ENCODE data around the gene DDX24. TPM values are rescaled to one million over a fixed set of nuclear protein-coding genes. Genes with fewer than 3 reads are reported as not detected.

DDX24 gene
- total RNA-seq, 1 donor from 2014 or later = 151 TPM

DNA sequence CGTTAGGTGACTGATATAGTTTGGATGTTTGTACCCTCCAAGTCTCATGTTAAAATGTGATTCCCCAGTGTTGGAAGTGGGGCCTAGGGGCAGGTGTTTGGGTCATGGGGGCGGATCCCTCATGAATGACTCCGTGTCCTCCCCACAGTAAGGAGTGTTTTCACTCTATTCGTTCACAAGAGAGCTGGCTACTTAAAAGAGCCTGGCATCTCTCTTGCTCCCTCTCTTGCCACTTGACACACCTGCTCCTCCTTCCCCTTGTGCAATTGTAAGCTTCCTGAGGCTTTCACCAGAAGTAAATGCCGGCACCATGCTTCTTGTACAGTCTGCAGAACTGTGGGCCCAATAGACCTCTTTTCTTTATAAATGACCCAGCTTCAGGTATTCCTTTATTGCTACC lies 45.8 kb upstream of the DDX24 start:
- Mint-ChIP-seq H3K4me3 (no peak overlapping the region), H3K27ac (no peak overlapping the region), H3K4me1 (peaks cover 16% of the 10 kb centered on the region), H3K36me3 (no peaks in the 10 kb centered on the region), H3K9me3 (no peaks in the 10 kb centered on the region), H3K27me3 (ENCODE audit: low read depth) (peaks cover 12% of the 10 kb centered on the region)
- TF ChIP-seq, protein P1, sequence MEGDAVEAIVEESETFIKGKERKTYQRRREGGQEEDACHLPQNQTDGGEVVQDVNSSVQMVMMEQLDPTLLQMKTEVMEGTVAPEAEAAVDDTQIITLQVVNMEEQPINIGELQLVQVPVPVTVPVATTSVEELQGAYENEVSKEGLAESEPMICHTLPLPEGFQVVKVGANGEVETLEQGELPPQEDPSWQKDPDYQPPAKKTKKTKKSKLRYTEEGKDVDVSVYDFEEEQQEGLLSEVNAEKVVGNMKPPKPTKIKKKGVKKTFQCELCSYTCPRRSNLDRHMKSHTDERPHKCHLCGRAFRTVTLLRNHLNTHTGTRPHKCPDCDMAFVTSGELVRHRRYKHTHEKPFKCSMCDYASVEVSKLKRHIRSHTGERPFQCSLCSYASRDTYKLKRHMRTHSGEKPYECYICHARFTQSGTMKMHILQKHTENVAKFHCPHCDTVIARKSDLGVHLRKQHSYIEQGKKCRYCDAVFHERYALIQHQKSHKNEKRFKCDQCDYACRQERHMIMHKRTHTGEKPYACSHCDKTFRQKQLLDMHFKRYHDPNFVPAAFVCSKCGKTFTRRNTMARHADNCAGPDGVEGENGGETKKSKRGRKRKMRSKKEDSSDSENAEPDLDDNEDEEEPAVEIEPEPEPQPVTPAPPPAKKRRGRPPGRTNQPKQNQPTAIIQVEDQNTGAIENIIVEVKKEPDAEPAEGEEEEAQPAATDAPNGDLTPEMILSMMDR (IDR thresholded peaks at IDR 0.05; ENCODE audit: unreplicated experiment) = no peak
- DNase-seq (ENCODE audit: low spot score in 2 of 2, unreplicated experiment in 2 of 2) = no peak

DNA sequence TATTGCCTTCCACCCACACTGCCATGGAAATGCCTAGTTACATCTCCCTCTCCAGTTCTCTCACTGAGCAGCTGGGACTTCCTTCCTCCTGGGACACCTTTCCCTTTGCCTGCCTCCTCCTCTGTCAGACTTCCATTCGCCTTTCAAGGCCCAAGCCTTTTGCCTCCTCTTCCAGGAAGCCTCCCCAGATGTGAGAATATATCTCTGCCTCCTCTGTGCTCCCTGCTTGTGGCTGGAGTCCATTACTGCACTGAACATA lies 45.3 kb upstream of the DDX24 start:
- Mint-ChIP-seq H3K4me3 (no peak overlapping the region), H3K4me1 (peaks cover 16% of the 10 kb centered on the region), H3K9me3 (no peaks in the 10 kb centered on the region), H3K27ac (no peak overlapping the region), H3K36me3 (no peaks in the 10 kb centered on the region), H3K27me3 (ENCODE audit: low read depth) (peaks cover 14% of the 10 kb centered on the region)
- DNase-seq (ENCODE audit: low spot score in 2 of 2, unreplicated experiment in 2 of 2) = no peak
- TF ChIP-seq, protein P1 (IDR thresholded peaks at IDR 0.05; ENCODE audit: unreplicated experiment) = no peak

DNA sequence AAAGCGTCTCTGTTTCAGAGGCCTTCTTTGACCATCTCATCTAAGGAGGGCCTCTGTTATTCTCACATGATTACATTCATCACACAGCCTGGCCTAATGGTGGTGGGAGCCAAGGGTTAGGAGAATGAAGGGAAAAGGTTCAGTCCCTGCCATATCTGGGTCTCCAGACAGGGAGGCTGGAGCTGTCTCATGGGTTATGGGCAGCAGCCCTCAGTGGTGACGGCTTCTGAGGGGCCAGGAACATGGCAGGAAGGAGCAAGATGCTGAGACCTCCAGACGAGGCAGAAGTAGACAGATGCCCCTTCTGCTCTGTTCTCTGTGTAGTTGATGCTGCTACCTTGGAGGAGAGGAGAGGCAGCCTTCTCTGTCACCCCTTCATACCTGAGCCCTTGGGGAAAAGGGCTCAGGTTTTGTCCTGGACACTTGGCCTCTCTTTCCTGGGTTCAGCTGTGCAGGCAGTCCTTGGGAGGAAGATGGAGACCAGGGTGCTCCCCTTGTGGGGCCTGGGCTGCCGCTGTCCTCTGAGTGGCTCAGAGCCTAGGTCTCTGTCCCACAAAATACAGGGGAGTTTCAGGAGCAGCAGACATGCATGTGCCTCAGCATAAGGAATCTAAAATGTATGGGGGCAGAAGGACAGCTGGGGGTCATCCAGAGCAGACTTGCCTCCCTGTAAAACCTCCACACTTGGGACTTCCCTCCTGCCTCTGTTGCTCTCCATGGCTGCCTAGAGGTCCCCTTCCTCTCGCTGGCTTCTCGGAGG lies 44.8 kb upstream of the DDX24 start:
- Mint-ChIP-seq H3K36me3 (no peaks in the 10 kb centered on the region), H3K4me1 (peaks cover 16% of the 10 kb centered on the region), H3K9me3 (peaks cover 3% of the 10 kb centered on the region), H3K4me3 (no peak overlapping the region), H3K27ac (no peak overlapping the region), H3K27me3 (ENCODE audit: low read depth) (peaks cover 10% of the 10 kb centered on the region)
- no peak for DNase-seq (ENCODE audit: low spot score in 2 of 2, unreplicated experiment in 2 of 2)
- TF ChIP-seq, protein P1 (IDR thresholded peaks at IDR 0.05; ENCODE audit: unreplicated experiment) = no peak

DNA sequence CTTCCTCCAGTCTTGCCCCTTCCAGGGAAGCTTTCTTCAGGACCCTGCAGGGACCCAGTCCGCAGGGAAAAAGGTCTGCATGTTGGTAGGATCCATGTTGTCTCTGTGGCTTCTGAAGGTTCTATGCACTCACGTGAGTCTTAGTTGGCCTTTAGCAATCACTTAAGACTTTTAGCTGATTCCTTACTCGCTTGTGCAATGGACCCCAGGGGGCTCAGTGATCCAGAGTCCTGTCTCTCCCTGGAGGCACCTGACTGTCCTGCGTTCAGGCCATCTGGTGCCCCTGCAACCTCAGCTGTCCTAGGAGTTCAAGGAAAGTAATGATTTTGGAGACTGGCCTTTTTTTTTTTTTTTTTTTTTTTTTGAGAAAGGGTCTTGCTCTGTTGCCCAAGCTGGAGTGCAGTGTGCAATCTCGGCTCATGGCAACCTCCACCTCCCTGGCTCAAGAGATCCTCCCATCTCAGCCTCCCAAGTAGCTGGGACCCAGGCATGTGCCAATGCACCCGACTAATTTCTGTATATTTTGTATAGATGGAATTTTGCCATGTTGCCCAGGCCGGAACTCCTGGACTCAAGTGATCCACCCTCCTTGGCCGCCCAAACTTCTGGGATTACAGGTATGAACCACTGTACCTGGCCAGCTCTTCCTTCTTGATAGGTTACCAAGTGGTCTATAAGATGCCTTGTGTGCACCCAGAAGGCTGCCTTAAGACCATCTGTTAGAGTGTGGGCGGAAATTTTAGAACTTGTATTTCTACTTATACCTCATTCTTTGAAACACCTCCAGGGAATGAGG lies 43.8 kb upstream of the DDX24 start:
- peak in 1 of 2 experiments; percentile 10 for DNase-seq (ENCODE audit: low spot score in 2 of 2, unreplicated experiment in 2 of 2)
- H3K9me3 Mint-ChIP-seq = peaks cover 8% of the 10 kb centered on the region
- no peaks in the 10 kb centered on the region for H3K36me3 Mint-ChIP-seq
- H3K4me3 Mint-ChIP-seq = no peak overlapping the region
- TF ChIP-seq, protein P1 (IDR thresholded peaks at IDR 0.05; ENCODE audit: unreplicated experiment) = no peak
- H3K4me1 Mint-ChIP-seq = peaks cover 9% of the 10 kb centered on the region
- no peak overlapping the region for H3K27ac Mint-ChIP-seq
- H3K27me3 Mint-ChIP-seq (ENCODE audit: low read depth) = peaks cover 11% of the 10 kb centered on the region

DNA sequence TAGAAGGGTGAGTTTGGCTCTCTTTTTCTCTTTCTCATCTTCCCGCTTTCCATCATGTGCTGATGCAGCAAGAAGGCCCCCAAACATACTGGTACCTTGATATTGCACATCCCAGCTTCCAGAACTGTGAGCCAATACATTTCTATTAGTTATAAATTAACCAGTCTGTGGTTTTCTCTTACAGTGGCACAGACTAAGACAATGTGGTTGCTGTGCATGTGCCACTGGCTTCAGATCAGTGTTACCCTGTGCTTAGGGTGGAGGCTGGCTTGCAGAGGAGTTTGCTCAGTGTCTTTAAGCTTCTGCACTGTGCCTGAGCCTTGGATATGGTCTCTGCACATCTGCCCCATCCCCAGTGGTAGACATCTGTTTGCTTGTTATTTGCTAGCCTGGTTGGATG lies 42.9 kb upstream of the DDX24 start:
- no peak overlapping the region for H3K4me3 Mint-ChIP-seq
- H3K27me3 Mint-ChIP-seq (ENCODE audit: low read depth) = peaks cover 16% of the 10 kb centered on the region
- TF ChIP-seq, protein P1 (IDR thresholded peaks at IDR 0.05; ENCODE audit: unreplicated experiment) = no peak
- no peak overlapping the region for H3K27ac Mint-ChIP-seq
- peaks cover 13% of the 10 kb centered on the region for H3K9me3 Mint-ChIP-seq
- DNase-seq (ENCODE audit: low spot score in 2 of 2, unreplicated experiment in 2 of 2) = peak in 1 of 2 experiments; percentile 2
- peaks cover 4% of the 10 kb centered on the region for H3K4me1 Mint-ChIP-seq
- H3K36me3 Mint-ChIP-seq = no peaks in the 10 kb centered on the region

Measured in mesothelial cell of epicardium (in vitro differentiated cells).